H1 (cell line): ENCODE results near the gene SPTY2D1. TPM values are rescaled to one million over a fixed set of nuclear protein-coding genes. Genes with fewer than 3 reads are reported as not detected.

Experiments
- ATF3 ChIP-seq: IDR thresholded peaks from 2 replicates; pipeline ENCODE4 v1.6.1; 2011; ENCODE audit warnings: low read depth, mild to moderate bottlenecking, low read length; ENCODE audit not compliant: insufficient read depth
- JUN ChIP-seq: IDR thresholded peaks from 2 replicates; pipeline ENCODE4 v1.6.1; 2011; ENCODE audit warnings: low read depth, mild to moderate bottlenecking, improper control_type of control experiment, low read length
- PHF8 ChIP-seq: fragments of 200-600 bp; sonication (generic); conservative IDR thresholded peaks from 2 replicates; pipeline ENCODE4 v1.7.1; 2012; ENCODE audit warnings: low read depth, mild to moderate bottlenecking, inconsistent platforms, low read length, moderate library complexity
- RAD21 ChIP-seq, 2 experiments: IDR thresholded peaks in 1 of 2; conservative IDR thresholded peaks in 1 of 2; 2 replicates each; pipeline ENCODE4 v1.6.1; 2011; ENCODE audit warnings: low read depth in 2 of 2, low read length in 2 of 2, improper control_type of control experiment in 1 of 2, inconsistent platforms in 1 of 2, mild to moderate bottlenecking in 1 of 2, moderate library complexity in 1 of 2
- TAF7 ChIP-seq: optimal IDR thresholded peaks from 2 replicates; pipeline ENCODE3; 2011; ENCODE audit warnings: low read depth, mild to moderate bottlenecking, inconsistent platforms, low read length, moderate library complexity, borderline replicate concordance
- YY1 ChIP-seq: IDR thresholded peaks from 2 replicates; pipeline ENCODE4 v1.6.1; 2011; ENCODE audit warnings: low read depth, mild to moderate bottlenecking, low read length
- polyA plus RNA-seq, 7 experiments: library from polyadenylated mRNA; depleted of rRNA in 3 of 7; stranded (reverse) in 5 of 7; unstranded in 2 of 7; fragments of >200 nt in 5 of 7; fragments of 200-250 nt in 2 of 7; gene quantifications; 1 replicate in 5 of 7; 2 replicates in 1 of 7; 4 replicates in 1 of 7; pipeline versions ENCODE4 v1.2.1 to v1.2.3, GENCODE V29; 2011 to 2013; ENCODE audit warnings: missing spikeins in 2 of 7, mixed read lengths in 2 of 7
- total RNA-seq: library from RNA; stranded (reverse); fragmentation: NEBNext Ultra II Directional; extraction: Animal tissue kit (Norgen Biotek cat#: 25700); gene quantifications from 2 replicates; pipeline ENCODE4 v1.2.1, GENCODE V29; 2021

SPTY2D1 gene
- total and polyA plus RNA-seq, 2 of the 8 experiments (the other 6 are each of a cell fraction or from before 2014, with no cell fraction given), result 4.9 to 17.6 TPM

- TF ChIP-seq RAD21 (IDR thresholded peaks at IDR 0.05 in 1 of 2, conservative IDR thresholded peaks at IDR 0.05 in 1 of 2; ENCODE audit: low read depth in 2 of 2, low read length in 2 of 2) (no peak), ATF3 (no peak), TAF7 (no peak), JUN (no peak), PHF8 (no peak), YY1 (no peak)
These were observed 35.6 kb upstream of the SPTY2D1 start (continued) for GRCh38 chr11:18669711-18670110.
